HG03139 (cell line): ENCODE results near the gene SNX13.
"Not testable (repeated sequence)": the region's sequence is repeated elsewhere in the genome, so short reads cannot be mapped to it uniquely, and the experiment has no call there.

ENCODE experiments used
- ATAC-seq: cut with Tn5 transposase; IDR thresholded peaks from one replicate; pipeline ENCODE4 v1.9.1; 2021; ENCODE audit not compliant: unreplicated experiment

The SNX13 gene

DNA sequence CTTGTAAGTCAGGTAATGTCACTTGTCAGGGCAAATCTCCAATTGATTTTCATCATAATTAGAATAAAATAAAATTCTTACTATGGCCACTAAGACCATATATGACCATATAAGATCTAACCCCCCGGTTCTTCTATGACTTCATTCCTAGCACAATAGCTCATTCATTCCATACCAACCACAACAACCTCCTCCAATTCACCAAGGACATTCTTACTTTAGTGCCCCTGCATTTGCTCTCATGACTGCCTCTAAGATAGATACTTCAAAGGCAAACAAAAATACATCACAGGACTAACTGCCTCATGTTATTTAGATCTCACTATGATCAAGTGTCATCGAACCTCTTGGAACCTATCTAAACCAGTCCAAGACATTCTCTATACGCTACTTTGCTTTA, 90.8 kb downstream of the SNX13 start:
- no peak for ATAC-seq

DNA sequence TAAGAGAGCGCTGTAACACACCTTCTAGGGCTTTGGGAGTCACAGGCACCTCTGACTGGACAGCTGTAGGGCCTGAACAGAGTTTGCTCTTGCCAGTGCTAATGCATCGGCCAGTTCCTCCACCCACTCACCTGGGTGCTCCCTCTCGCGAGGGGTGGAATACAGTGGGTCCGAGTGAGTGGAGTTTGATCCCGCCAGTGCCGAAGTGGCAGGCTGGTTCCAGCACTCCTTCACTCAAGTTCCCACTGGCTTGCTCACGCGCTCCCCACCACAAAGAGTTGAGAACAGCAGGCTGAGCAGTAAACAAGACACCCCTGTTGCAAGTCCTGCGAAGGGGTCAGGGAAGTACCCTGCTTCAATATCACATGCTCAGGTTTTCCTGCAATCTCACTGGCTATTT, 91.8 kb downstream of the SNX13 start:
- no peak for ATAC-seq

DNA sequence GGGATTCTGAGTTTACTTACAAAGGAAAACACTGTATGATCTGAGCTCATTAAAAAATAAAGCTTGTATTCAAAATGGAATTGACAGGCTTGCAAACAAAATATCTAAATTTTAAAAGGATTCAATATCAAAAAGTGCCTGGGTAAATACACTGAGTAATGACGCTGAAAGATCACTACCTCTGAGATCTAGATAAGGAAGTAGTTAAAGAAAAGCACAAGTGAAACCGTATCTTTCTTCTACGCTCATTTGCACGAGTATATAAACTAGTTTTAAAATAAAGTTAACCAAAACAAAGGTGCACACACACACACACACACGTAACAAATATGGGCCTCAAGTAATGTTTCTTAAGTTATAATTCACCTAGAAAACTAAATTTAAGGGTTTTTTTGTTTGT, 93.4 kb downstream of the SNX13 start:
- ATAC-seq: no peak

DNA sequence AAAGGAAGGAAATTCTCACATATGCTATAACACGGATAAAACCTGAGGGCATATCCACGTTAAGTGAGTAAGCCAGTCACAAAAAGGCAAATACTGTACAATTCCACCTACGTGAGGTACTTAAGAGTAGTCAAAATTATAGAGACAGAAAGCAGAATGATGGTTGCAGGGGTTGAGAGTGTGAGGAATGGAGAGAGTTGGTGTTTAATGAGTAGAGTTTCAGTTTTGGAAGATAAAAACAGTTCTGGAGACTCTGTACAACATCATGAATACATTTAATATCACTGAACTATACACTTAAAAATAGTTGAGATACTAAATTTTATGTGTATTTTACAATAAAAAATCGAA, 95.1 kb downstream of the SNX13 start:
- ATAC-seq: no peak

DNA sequence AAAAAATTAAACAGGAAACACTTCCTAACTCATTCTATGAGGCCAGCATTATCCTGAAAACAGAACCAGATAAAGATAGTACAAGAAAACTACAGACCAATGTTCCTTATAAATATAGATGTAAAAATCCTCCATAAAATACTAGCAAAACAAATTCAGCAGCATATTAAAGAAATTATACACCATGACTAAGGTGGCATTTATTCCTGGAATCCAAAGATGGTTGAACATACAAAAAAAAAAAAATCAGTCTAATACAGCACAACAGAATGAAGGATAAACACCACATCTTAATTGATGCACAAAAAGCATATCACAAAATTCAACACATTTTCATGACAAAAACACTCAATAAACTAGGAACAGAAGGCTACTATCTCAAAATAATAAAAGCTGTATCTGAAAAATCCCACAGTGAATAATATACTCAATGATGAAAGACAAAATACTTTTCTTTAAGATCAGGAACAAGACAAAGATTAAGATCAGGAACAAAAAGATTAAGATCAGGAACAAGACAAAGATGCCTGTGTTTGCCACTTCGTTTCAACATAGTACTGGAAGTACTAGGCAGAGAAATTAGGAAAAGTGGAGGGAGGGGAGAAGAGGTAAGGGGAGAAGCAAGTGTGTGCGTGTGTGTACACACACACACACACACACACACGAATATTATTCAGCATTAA, 95.6 kb downstream of the SNX13 start:
- no peak for ATAC-seq

DNA sequence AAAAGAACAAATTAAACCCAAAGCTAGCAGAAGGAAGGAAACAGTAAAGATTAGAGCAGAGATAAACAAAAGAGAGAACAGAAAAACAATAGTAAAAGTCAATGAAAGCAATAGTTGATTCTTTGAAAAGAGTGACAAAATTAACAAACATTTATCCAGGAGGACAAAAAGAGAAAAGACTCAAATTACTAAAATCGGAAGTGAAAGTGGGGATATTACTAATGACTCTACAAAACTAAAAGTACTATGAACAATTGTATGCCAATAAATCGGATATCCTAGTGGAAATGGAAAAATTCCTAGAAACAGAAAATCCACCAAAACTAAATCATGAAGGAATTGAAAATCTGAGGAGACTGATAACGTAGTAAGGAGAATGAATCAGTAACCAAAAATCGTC, 96.3 kb downstream of the SNX13 start:
- ATAC-seq: no peak

- ATAC-seq: no peak
Measured at GRCh38 chr7:17843041-17843440, 97.3 kb downstream of the SNX13 start.

DNA sequence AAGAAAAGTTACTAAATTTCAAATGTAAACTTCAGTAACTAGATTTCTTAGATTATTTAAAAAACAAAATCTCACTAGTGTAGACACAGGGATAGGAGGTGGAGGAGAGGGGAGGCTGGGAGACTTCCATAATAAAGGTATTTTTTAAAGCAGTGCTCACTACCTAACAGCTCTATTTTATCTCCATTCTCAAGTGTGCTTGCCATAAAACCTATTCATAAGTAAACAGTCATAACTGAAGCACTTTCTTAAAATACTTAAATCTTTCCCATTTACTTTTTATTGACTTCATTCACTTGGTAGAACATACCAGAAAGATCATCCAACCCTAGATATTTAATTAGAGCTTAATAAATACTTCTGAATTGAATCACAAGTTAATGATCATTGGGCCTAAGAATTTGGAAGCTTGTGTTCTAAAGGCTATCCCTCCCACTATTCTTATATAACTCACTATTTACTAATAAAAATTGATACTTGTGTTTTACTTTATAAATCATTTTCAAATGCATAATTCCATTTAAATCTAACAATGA, 107.4 kb downstream of the SNX13 start:
- ATAC-seq: no peak

- ATAC-seq: no peak
Measured at GRCh38 chr7:17832242-17832641, 108.1 kb downstream of the SNX13 start.

DNA sequence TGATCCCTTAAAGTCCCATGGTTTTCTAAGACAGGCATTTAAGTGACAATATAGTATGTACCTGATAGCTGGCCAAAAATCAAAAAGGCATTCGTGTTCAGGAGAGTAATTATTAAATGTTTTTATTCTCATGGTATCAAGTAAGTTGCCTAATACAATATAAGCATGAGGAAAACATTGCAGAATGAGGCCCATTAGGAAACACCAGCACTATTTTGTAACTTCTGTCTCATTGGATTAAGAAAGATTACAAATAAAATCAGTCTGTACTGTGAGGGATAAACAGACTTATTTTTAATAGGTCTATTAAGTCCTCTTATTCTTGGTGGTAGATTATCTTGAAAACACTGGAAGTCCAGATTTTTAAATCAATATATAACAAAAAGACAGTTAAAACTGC, 110.1 kb downstream of the SNX13 start:
- no peak for ATAC-seq

GRCh38 chr7:17829001-17829400, 111.3 kb downstream of the SNX13 start:
- ATAC-seq: no peak

DNA sequence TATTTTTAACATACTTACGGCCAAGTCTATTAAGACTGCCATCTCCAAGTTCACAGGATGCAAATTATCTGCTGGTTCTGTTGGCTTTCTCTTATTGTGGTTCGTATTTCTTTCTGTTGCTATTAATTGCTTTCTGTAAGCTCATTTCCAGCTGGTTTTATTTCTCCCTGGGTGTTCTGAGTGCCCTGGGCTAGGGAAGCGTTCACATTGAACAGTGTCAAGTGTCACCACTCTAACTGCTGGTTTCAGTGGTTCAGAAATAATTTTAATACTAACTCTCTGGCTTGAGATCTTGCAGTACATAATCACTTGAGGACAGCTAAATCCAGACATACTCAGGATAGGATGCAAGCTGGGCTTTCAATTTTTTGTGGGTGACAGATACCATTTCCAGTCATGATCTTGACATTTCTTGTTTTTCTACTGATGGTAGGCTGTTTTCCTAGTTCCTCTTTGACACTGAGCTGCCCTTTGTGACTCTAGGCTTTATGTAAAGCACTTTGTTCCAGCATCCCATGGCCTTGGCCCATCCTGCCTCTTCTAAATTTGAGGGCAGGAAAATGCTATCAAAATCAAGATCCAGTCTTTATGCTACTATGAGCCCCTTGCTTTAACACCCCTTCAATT, 117.6 kb downstream of the SNX13 start:
- ATAC-seq: no peak

DNA sequence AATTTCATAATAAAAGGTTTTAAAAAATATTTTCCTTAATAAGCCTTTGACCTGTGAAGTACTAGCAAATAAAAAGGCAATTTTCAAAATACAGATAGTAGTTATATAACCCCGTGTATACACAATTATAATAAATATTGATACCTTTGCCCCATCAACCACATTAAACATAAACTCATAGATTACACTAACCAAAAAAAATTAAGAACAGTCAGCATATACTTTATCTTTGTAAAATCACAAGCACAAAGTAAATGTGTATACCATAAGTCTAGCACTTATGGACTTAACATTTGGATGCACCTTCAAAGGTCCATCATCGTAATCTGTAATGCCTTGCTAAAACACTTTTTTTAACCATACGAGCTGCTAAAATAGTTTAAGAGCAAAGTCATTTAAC, 123.4 kb downstream of the SNX13 start:
- ATAC-seq: no peak

GRCh38 chr7:17815318-17815717, 125.0 kb downstream of the SNX13 start:
- ATAC-seq: no peak

GRCh38 chr7:17814058-17814457, 126.2 kb downstream of the SNX13 start:
- no peak for ATAC-seq

DNA sequence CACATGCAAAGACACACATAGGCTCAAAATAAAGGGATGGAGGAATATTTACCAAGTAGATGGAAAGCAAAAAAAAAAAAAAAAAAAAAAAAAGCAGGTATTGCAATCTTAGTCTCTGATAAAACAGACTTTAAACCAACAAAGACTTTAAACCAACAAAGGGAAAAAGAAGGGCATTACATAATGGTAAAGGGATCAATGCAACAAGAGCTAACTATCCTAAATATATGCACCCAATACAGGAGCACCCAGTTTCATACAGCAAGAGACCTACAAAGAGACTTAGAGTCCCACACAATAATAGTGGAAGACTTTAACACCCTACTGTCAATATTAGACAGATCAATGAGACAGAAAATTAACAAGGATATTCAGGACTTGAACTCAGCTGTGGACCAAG, 131.1 kb downstream of the SNX13 start:
- not testable (repeated sequence) for ATAC-seq

GRCh38 chr7:17807242-17807641, 133.1 kb downstream of the SNX13 start:
- no peak for ATAC-seq

- no peak for ATAC-seq
Measured at GRCh38 chr7:17806631-17807030, 133.7 kb downstream of the SNX13 start.

DNA sequence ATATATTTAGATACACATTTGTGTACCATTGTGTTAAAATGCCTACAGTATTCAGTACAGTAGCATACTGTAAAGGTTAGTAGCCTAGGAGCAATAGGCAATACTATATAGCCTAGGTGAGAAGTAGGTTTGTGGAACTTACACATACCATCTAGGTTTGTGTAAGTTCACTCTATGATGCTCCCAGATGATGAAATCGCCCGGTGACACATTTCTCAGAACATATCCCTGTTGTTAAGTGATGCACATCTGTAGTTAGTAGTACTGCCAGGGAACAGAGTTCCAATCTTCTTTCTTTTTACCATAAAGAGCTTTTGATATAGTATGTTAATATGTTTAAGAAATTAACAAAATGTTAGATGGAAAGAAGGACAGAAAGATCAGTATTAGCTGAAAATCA, 138.2 kb downstream of the SNX13 start:
- ATAC-seq: no peak

- no peak for ATAC-seq
Measured at GRCh38 chr7:17792075-17792936, 148.0 kb downstream of the SNX13 start.

- ATAC-seq: no peak
Measured at GRCh38 chr7:17787257-17787656, 153.0 kb downstream of the SNX13 start.

GRCh38 chr7:17786314-17786852, 153.9 kb downstream of the SNX13 start:
- ATAC-seq: no peak
